ENCODE measurements around the gene SLC35D1. TPM values are rescaled to one million over a fixed set of nuclear protein-coding genes. Genes with fewer than 3 reads are reported as not detected.
"Not testable (repeated sequence)": the region's sequence is repeated elsewhere in the genome, so short reads cannot be mapped to it uniquely, and the experiment has no call there.

The SLC35D1 gene
- total RNA-seq, 4 donors from 2014 or later = 6.7 to 9.3 (median 8.1) TPM

GRCh38 chr1:66978201-66978600 is 75.7 kb downstream of the SLC35D1 start:
- Histone ChIP-seq H3K27me3 (no peaks in the 10 kb centered on the region), H3K27ac (no peak overlapping the region), H3K4me1 (peaks cover 7 to 14% of the 10 kb centered on the region in 2 donors), H3K36me3 (peaks cover 0 to 56% of the 10 kb centered on the region in 2 donors), H3K4me3 (no peak overlapping the region), H3K9me3 (no peaks in the 10 kb centered on the region)
- no peak for ATAC-seq
- in situ Hi-C loops (cut with MboI; ENCODE audit: low sequenced_read_pairs in 4 of 4) = loop anchor here in 1 of 4 donors (25.0 kb wide), 1 partner anchor 216 kb away; the partner anchor contains the start of gene DYNLT5
- DNase-seq = no peak
- no peak for TF ChIP-seq POLR2A (IDR thresholded peaks at IDR 0.05)
- TF ChIP-seq CTCF (IDR thresholded peaks at IDR 0.05 in 4 of 5, conservative IDR thresholded peaks at IDR 0.05 in 1 of 5) = no peak
- intact Hi-C loops (cut with DNase I; ENCODE audit: low total_unique reads) = no loop called here

- no peak for TF ChIP-seq CTCF (IDR thresholded peaks at IDR 0.05 in 4 of 5, conservative IDR thresholded peaks at IDR 0.05 in 1 of 5)
- TF ChIP-seq POLR2A (IDR thresholded peaks at IDR 0.05) = no peak
- intact Hi-C loops (cut with DNase I; ENCODE audit: low total_unique reads) (no loop called here), in situ Hi-C loops (cut with MboI; ENCODE audit: low sequenced_read_pairs in 4 of 4) (no loop called here)
- Histone ChIP-seq H3K27ac (no peak overlapping the region), H3K36me3 (peaks cover 7 to 68% of the 10 kb centered on the region in 2 donors), H3K4me3 (no peak overlapping the region), H3K27me3 (no peaks in the 10 kb centered on the region), H3K9me3 (no peaks in the 10 kb centered on the region), H3K4me1 (no peaks in the 10 kb centered on the region)
- no peak for ATAC-seq
- DNase-seq = no peak
These were observed 85.4 kb downstream of the SLC35D1 start for GRCh38 chr1:66968574-66968973.

- H3K4me3 ChIP-seq; DNase-seq; H3K9me3 ChIP-seq; H3K4me1 ChIP-seq; H3K27me3 ChIP-seq; H3K27ac ChIP-seq; in situ Hi-C loops (cut with MboI; ENCODE audit: low sequenced_read_pairs in 4 of 4); ATAC-seq; intact Hi-C loops (cut with DNase I; ENCODE audit: low total_unique reads): not testable (repeated sequence)
- peaks cover 3 to 69% of the 10 kb centered on the region in 2 donors for H3K36me3 ChIP-seq
These were observed 87.6 kb downstream of the SLC35D1 start for GRCh38 chr1:66966188-66966873.

- ATAC-seq = no peak
- TF ChIP-seq POLR2A (IDR thresholded peaks at IDR 0.05) = no peak
- TF ChIP-seq CTCF (IDR thresholded peaks at IDR 0.05 in 4 of 5, conservative IDR thresholded peaks at IDR 0.05 in 1 of 5) = no peak
- Histone ChIP-seq H3K9me3 (no peaks in the 10 kb centered on the region), H3K4me1 (no peaks in the 10 kb centered on the region), H3K36me3 (peaks cover 4 to 41% of the 10 kb centered on the region in 2 donors), H3K27me3 (no peaks in the 10 kb centered on the region), H3K27ac (no peak overlapping the region), H3K4me3 (no peak overlapping the region)
- in situ Hi-C loops (cut with MboI; ENCODE audit: low sequenced_read_pairs in 4 of 4) = no loop called here
- DNase-seq = no peak
- intact Hi-C loops (cut with DNase I; ENCODE audit: low total_unique reads) = no loop called here
These were observed 96.0 kb downstream of the SLC35D1 start for GRCh38 chr1:66957938-66958337.

- TF ChIP-seq POLR2A (IDR thresholded peaks at IDR 0.05) (no peak), CTCF (IDR thresholded peaks at IDR 0.05 in 4 of 5, conservative IDR thresholded peaks at IDR 0.05 in 1 of 5) (no peak)
- Histone ChIP-seq H3K36me3 (peaks cover 2 to 16% of the 10 kb centered on the region in 2 donors), H3K9me3 (no peaks in the 10 kb centered on the region), H3K4me3 (no peak overlapping the region), H3K4me1 (no peaks in the 10 kb centered on the region), H3K27me3 (no peaks in the 10 kb centered on the region), H3K27ac (no peak overlapping the region)
- ATAC-seq (no peak), DNase-seq (no peak)
- in situ Hi-C loops (cut with MboI; ENCODE audit: low sequenced_read_pairs in 4 of 4) (no loop called here), intact Hi-C loops (cut with DNase I; ENCODE audit: low total_unique reads) (no loop called here)
These were observed 99.7 kb downstream of the SLC35D1 start for GRCh38 chr1:66954208-66954607.

Measured in gastrocnemius medialis (tissue), 4 donors.